H9 (cell line): ENCODE results near the gene SPIN1. TPM values are rescaled to one million over a fixed set of nuclear protein-coding genes. Genes with fewer than 3 reads are reported as not detected.

Experiments
- DNase-seq: peaks from one replicate; pipeline ENCODE4 v3.0.0-alpha.2; 2017
- H2AFZ ChIP-seq: one replicate; pipeline ENCODE4 v1.6.1; 2013; ENCODE audit warnings: mild to moderate bottlenecking, low read length, control low read depth, moderate library complexity
- H2AK5ac ChIP-seq: 2 replicates; pipeline ENCODE4 v1.6.1; 2013; ENCODE audit warnings: low read length, control low read depth, mixed read lengths; ENCODE audit not compliant: insufficient read length
- H2BK120ac ChIP-seq: one replicate; pipeline ENCODE4 v1.6.1; 2013; ENCODE audit warnings: low read depth, mild to moderate bottlenecking, low read length, control low read depth, inconsistent platforms; ENCODE audit not compliant: poor library complexity, severe bottlenecking
- H2BK12ac ChIP-seq: 2 replicates; pipeline ENCODE4 v1.6.1; 2013; ENCODE audit warnings: low read length, control low read depth, mixed read lengths, low read depth; ENCODE audit not compliant: insufficient read length
- H2BK15ac ChIP-seq: 2 replicates; pipeline ENCODE4 v1.6.1; 2013; ENCODE audit warnings: low read depth, low read length, control low read depth
- H2BK20ac ChIP-seq: one replicate; pipeline ENCODE4 v1.6.1; 2013; ENCODE audit warnings: low read depth, mild to moderate bottlenecking, low read length, control low read depth, inconsistent platforms; ENCODE audit not compliant: poor library complexity, severe bottlenecking
- H2BK5ac ChIP-seq: 2 replicates; pipeline ENCODE4 v1.6.1; 2013; ENCODE audit warnings: low read length, control low read depth, mixed read lengths; ENCODE audit not compliant: insufficient read length
- H3K14ac ChIP-seq: 2 replicates; pipeline ENCODE4 v1.6.1; 2013; ENCODE audit warnings: low read length, control low read depth; ENCODE audit not compliant: insufficient read depth
- H3K18ac ChIP-seq: 2 replicates; pipeline ENCODE4 v1.6.1; 2013; ENCODE audit warnings: low read depth, mild to moderate bottlenecking, mixed read lengths, low read length, control low read depth; ENCODE audit not compliant: insufficient read length
- H3K23ac ChIP-seq: 2 replicates; pipeline ENCODE4 v1.6.1; 2013; ENCODE audit warnings: low read length, control low read depth, mixed read lengths, low read depth; ENCODE audit not compliant: insufficient read length
- H3K23me2 ChIP-seq: 2 replicates; pipeline ENCODE4 v1.6.1; 2013; ENCODE audit warnings: low read depth, mild to moderate bottlenecking, mixed read lengths, low read length, control low read depth; ENCODE audit not compliant: insufficient read length, poor library complexity, severe bottlenecking
- H3K27ac ChIP-seq: 2 replicates; pipeline ENCODE4 v1.5.1; 2013; ENCODE audit warnings: low read length, control low read depth, mixed read lengths, low read depth; ENCODE audit not compliant: insufficient read length
- H3K27me3 ChIP-seq: 2 replicates; pipeline ENCODE4 v1.6.1; 2013; ENCODE audit warnings: low read length, control low read depth, inconsistent platforms; ENCODE audit not compliant: insufficient read depth
- H3K4ac ChIP-seq: 2 replicates; pipeline ENCODE4 v1.6.1; 2013; ENCODE audit warnings: low read depth, mild to moderate bottlenecking, control low read depth, inconsistent platforms, low read length, moderate library complexity
- H3K4me1 ChIP-seq: 2 replicates; pipeline ENCODE4 v1.6.1; 2013; ENCODE audit warnings: low read length, control low read depth, inconsistent platforms; ENCODE audit not compliant: insufficient read depth
- H3K4me2 ChIP-seq: 2 replicates; pipeline ENCODE4 v1.6.1; 2013; ENCODE audit warnings: low read length, control low read depth, mixed read lengths; ENCODE audit not compliant: insufficient read length, insufficient read depth
- H3K56ac ChIP-seq: 2 replicates; pipeline ENCODE4 v1.6.1; 2013; ENCODE audit warnings: low read depth, mild to moderate bottlenecking, mixed read lengths, low read length, control low read depth; ENCODE audit not compliant: insufficient read length
- H3K79me1 ChIP-seq: 2 replicates; pipeline ENCODE4 v1.6.1; 2013; ENCODE audit warnings: low read depth, mild to moderate bottlenecking, moderate library complexity, low read length, control low read depth, inconsistent platforms; ENCODE audit not compliant: insufficient read depth, poor library complexity, severe bottlenecking
- H3K79me2 ChIP-seq: 2 replicates; pipeline ENCODE4 v1.6.1; 2013; ENCODE audit warnings: low read length, control low read depth, inconsistent platforms; ENCODE audit not compliant: insufficient read depth
- H3K9ac ChIP-seq: 2 replicates; pipeline ENCODE4 v1.6.1; 2013; ENCODE audit warnings: low read length, control low read depth, mixed read lengths; ENCODE audit not compliant: insufficient read length; ENCODE audit errors: extremely low read depth
- H3K9me3 ChIP-seq: one replicate; pipeline ENCODE4 v1.6.1; 2013; ENCODE audit warnings: low read depth, low read length, inconsistent platforms; ENCODE audit not compliant: control insufficient read depth
- H3T11ph ChIP-seq: one replicate; pipeline ENCODE4 v1.6.1; 2013; ENCODE audit warnings: mild to moderate bottlenecking, low read length, control low read depth, inconsistent platforms
- H4K20me1 ChIP-seq: one replicate; pipeline ENCODE4 v1.6.1; 2013; ENCODE audit not compliant: control insufficient read depth, insufficient read length, insufficient read depth
- H4K5ac ChIP-seq: 2 replicates; pipeline ENCODE4 v1.6.1; 2013; ENCODE audit warnings: low read depth, mild to moderate bottlenecking, mixed read lengths, low read length, control low read depth; ENCODE audit not compliant: insufficient read length
- H4K8ac ChIP-seq: replicated peaks from 2 replicates; pipeline ENCODE4 v1.6.1; 2013; ENCODE audit warnings: low read length, control low read depth, mixed read lengths, low read depth; ENCODE audit not compliant: insufficient read length
- H4K91ac ChIP-seq: 2 replicates; pipeline ENCODE4 v1.6.1; 2013; ENCODE audit warnings: low read depth, mild to moderate bottlenecking, moderate library complexity, mixed read lengths, low read length, control low read depth; ENCODE audit not compliant: insufficient read length
- H3K27ac Mint-ChIP-seq, 3 experiments: 2 replicates in 2 of 3; 3 replicates in 1 of 3; pipeline ENCODE4 v1.8.0; 2020 to 2021; ENCODE audit warnings: mixed read lengths in 3 of 3, mild to moderate bottlenecking in 1 of 3, moderate library complexity in 1 of 3
- H3K27me3 Mint-ChIP-seq: 2 replicates; pipeline ENCODE4 v1.8.0; 2021; ENCODE audit warnings: low read depth, mild to moderate bottlenecking, moderate library complexity, mixed read lengths
- H3K36me3 Mint-ChIP-seq, 3 experiments: 2 replicates in 2 of 3; 3 replicates in 1 of 3; pipeline ENCODE4 v1.8.0; 2020 to 2021; ENCODE audit warnings: low read depth in 3 of 3, mixed read lengths in 3 of 3; ENCODE audit not compliant: insufficient read depth in 1 of 3
- H3K4me1 Mint-ChIP-seq, 2 experiments: 2 replicates each; pipeline ENCODE4 v1.8.0; 2020; ENCODE audit warnings: mixed read lengths in 2 of 2
- H3K4me3 Mint-ChIP-seq, 2 experiments: 2 replicates in 1 of 2; 3 replicates in 1 of 2; pipeline ENCODE4 v1.8.0; 2020 to 2021; ENCODE audit warnings: mild to moderate bottlenecking in 2 of 2, mixed read lengths in 2 of 2, moderate library complexity in 1 of 2
- H3K9me3 Mint-ChIP-seq, 2 experiments: 2 replicates in 1 of 2; 3 replicates in 1 of 2; pipeline ENCODE4 v1.8.0; 2020; ENCODE audit warnings: mild to moderate bottlenecking in 2 of 2, mixed read lengths in 2 of 2, moderate library complexity in 1 of 2
- CTCF ChIP-seq: fragments of 200-600 bp; sonication (generic); conservative IDR thresholded peaks from 3 replicates; pipeline ENCODE4 v1.8.0; 2021; ENCODE audit warnings: antibody characterized with exemption, mild to moderate bottlenecking
- WGBS: extraction: QIAGEN DNeasy Blood & Tissue Kit; methylation state at CpG from one replicate; pipeline ENCODE4 v1.1.7; 2013; ENCODE audit warnings: missing lambda C conversion rate, low lambda C conversion rate, mixed read lengths; ENCODE audit not compliant: insufficient read length; ENCODE audit errors: extremely low coverage; 5-methylcytosine and 5-hydroxymethylcytosine counted together
- total RNA-seq: library from RNA; stranded (reverse); gene quantifications from 2 replicates; pipeline ENCODE4 v1.2.1, GENCODE V29; 2021

The SPIN1 gene
- total RNA-seq, 1 experiment from 2014 or later: 136 TPM

- Histone ChIP-seq H2BK120ac (no peak overlapping the region), H3K23me2 (no peaks in the 10 kb centered on the region), H3K23ac (no peak overlapping the region), H4K20me1 (no peaks in the 10 kb centered on the region), H3K9me3 (peaks cover 6% of the 10 kb centered on the region), H3K4me1 (no peaks in the 10 kb centered on the region; the same call in 1 of the 2 replicates), H4K91ac (no peak overlapping the region), H4K8ac (no peak overlapping the region), H2BK12ac (no peak overlapping the region), H2BK20ac (no peak overlapping the region), H3K14ac (no peak overlapping the region), H2BK5ac (no peak overlapping the region), H2BK15ac (no peak overlapping the region), H3K79me2 (no peaks in the 10 kb centered on the region), H3K4me2 (no peak overlapping the region), H2AK5ac (no peak overlapping the region), H3K4ac (no peak overlapping the region), H3K18ac (no peak overlapping the region), H3K79me1 (no peaks in the 10 kb centered on the region), H3K9ac (no peak overlapping the region), H3T11ph (no peak overlapping the region), H3K56ac (no peak overlapping the region), H3K27ac (no peak overlapping the region), H2AFZ (no peak overlapping the region), H4K5ac (no peak overlapping the region), H3K27me3 (no peaks in the 10 kb centered on the region)
- WGBS: no CpG with 5 or more reads among the region's 2 CpGs
- no peak for TF ChIP-seq CTCF
- Mint-ChIP-seq H3K36me3 (peaks cover 7 to 33% (median 10%) of the 10 kb centered on the region in 3 experiments; a peak in 6 of 7 replicates), H3K4me3 (no peak overlapping the region), H3K4me1 (peaks cover 10 to 11% of the 10 kb centered on the region in 2 experiments), H3K27me3 (peaks cover 2% of the 10 kb centered on the region; the same call in 1 of the 2 replicates), H3K27ac (no peak overlapping the region; a peak in 1 of 7 replicates), H3K9me3 (peaks cover 17 to 26% of the 10 kb centered on the region in 2 experiments)
- no peak for DNase-seq
Measured at GRCh38 chr9:88364706-88365105, 23.5 kb upstream of the SPIN1 start.
